SH-SY5Y (cell line): ENCODE results near the gene ZC3H18.

Experiments
- GATA2 ChIP-seq: IDR thresholded peaks from 2 replicates; pipeline ENCODE4 v1.6.1; 2011; ENCODE audit warnings: mild to moderate bottlenecking, low read depth, low read length
- GATA3 ChIP-seq: IDR thresholded peaks from 2 replicates; pipeline ENCODE4 v1.6.1; 2011; ENCODE audit warnings: low read depth, mild to moderate bottlenecking, low read length, moderate library complexity

- TF ChIP-seq GATA2 (no peak), GATA3 (no peak)
Measured at GRCh38 chr16:88665570-88665969, 95.4 kb downstream of the ZC3H18 start.
